ENCODE results near the gene ADAMTS16. TPM values are rescaled to one million over a fixed set of nuclear protein-coding genes. Genes with fewer than 3 reads are reported as not detected.

ADAMTS16 gene
- total RNA-seq, 1 experiment from 2014 or later, result not detected

GRCh38 chr5:5159282-5160103 lies 19.4 kb downstream of the ADAMTS16 start:
- no peak overlapping the region for H3K27ac ChIP-seq (ENCODE audit: low read length)
- no peaks in the 10 kb centered on the region for H4K20me1 ChIP-seq (ENCODE audit: insufficient read depth, low read depth, low read length)
- H3K4me3 ChIP-seq (ENCODE audit: low read length), result no peak overlapping the region
- H3K4me1 ChIP-seq (ENCODE audit: low read length), result no peaks in the 10 kb centered on the region
- no peaks in the 10 kb centered on the region for H3K27me3 ChIP-seq (ENCODE audit: low read length)
- H3K9me2 ChIP-seq (replicated peaks; ENCODE audit: insufficient read depth, low read length), result 0 out of 2 replicates have a peak, but pooled peaks cover 3% of the 10 kb centered on the region
- H3K4me2 ChIP-seq (ENCODE audit: low read depth, low read length, poor library complexity, severe bottlenecking), result no peak overlapping the region
- no peaks in the 10 kb centered on the region for H3K79me2 ChIP-seq (ENCODE audit: low read length)
- H3K9me3 ChIP-seq (ENCODE audit: low read length), result no peaks in the 10 kb centered on the region
- no peaks in the 10 kb centered on the region for H3K36me3 ChIP-seq (ENCODE audit: insufficient read depth, low read length)
- H3K9ac ChIP-seq (ENCODE audit: low read length), result no peak overlapping the region
- no peak overlapping the region for H2AFZ ChIP-seq (ENCODE audit: low read length)
- DNase-seq, result no peak

- H3K36me3 ChIP-seq (ENCODE audit: insufficient read depth, low read length), result no peaks in the 10 kb centered on the region
- no peak overlapping the region for H3K4me2 ChIP-seq (ENCODE audit: low read depth, low read length, poor library complexity, severe bottlenecking)
- H3K4me1 ChIP-seq (ENCODE audit: low read length), result no peaks in the 10 kb centered on the region
- no peaks in the 10 kb centered on the region for H3K9me3 ChIP-seq (ENCODE audit: low read length)
- no peak overlapping the region for H3K4me3 ChIP-seq (ENCODE audit: low read length)
- no peak overlapping the region for H2AFZ ChIP-seq (ENCODE audit: low read length)
- H3K27ac ChIP-seq (ENCODE audit: low read length), result no peak overlapping the region
- H3K79me2 ChIP-seq (ENCODE audit: low read length), result no peaks in the 10 kb centered on the region
- no peak for DNase-seq
- H3K27me3 ChIP-seq (ENCODE audit: low read length), result no peaks in the 10 kb centered on the region
- no peak overlapping the region for H3K9ac ChIP-seq (ENCODE audit: low read length)
- H4K20me1 ChIP-seq (ENCODE audit: insufficient read depth, low read depth, low read length), result no peaks in the 10 kb centered on the region
- no peaks in the 10 kb centered on the region for H3K9me2 ChIP-seq (replicated peaks; ENCODE audit: insufficient read depth, low read length)
Measured at GRCh38 chr5:5164163-5164562, 24.0 kb downstream of the ADAMTS16 start.

- H3K9me2 ChIP-seq (replicated peaks; ENCODE audit: insufficient read depth, low read length), result no peaks in the 10 kb centered on the region
- no peaks in the 10 kb centered on the region for H3K9me3 ChIP-seq (ENCODE audit: low read length)
Measured at GRCh38 chr5:5165541-5166002, 25.4 kb downstream of the ADAMTS16 start.

GRCh38 chr5:5169466-5169865 lies 29.3 kb downstream of the ADAMTS16 start:
- Histone ChIP-seq H3K9me2 (replicated peaks; ENCODE audit: insufficient read depth, low read length) (no peaks in the 10 kb centered on the region), H3K4me3 (ENCODE audit: low read length) (no peak overlapping the region), H3K36me3 (ENCODE audit: insufficient read depth, low read length) (no peaks in the 10 kb centered on the region), H3K9ac (ENCODE audit: low read length) (no peak overlapping the region), H2AFZ (ENCODE audit: low read length) (no peak overlapping the region), H3K4me1 (ENCODE audit: low read length) (no peaks in the 10 kb centered on the region), H4K20me1 (ENCODE audit: insufficient read depth, low read depth, low read length) (no peaks in the 10 kb centered on the region), H3K9me3 (ENCODE audit: low read length) (no peaks in the 10 kb centered on the region), H3K4me2 (ENCODE audit: low read depth, low read length, poor library complexity, severe bottlenecking) (no peak overlapping the region), H3K27ac (ENCODE audit: low read length) (no peak overlapping the region), H3K79me2 (ENCODE audit: low read length) (no peaks in the 10 kb centered on the region), H3K27me3 (ENCODE audit: low read length) (no peaks in the 10 kb centered on the region)
- DNase-seq, result no peak

More at GRCh38 chr5:5165541-5166002, 25.4 kb downstream of the ADAMTS16 start:
- Histone ChIP-seq H3K4me3 (ENCODE audit: low read length) (no peak overlapping the region), H2AFZ (ENCODE audit: low read length) (no peak overlapping the region), H3K4me1 (ENCODE audit: low read length) (no peaks in the 10 kb centered on the region), H3K27ac (ENCODE audit: low read length) (no peak overlapping the region), H3K79me2 (ENCODE audit: low read length) (no peaks in the 10 kb centered on the region), H3K27me3 (ENCODE audit: low read length) (no peaks in the 10 kb centered on the region), H4K20me1 (ENCODE audit: insufficient read depth, low read depth, low read length) (no peaks in the 10 kb centered on the region), H3K4me2 (ENCODE audit: low read depth, low read length, poor library complexity, severe bottlenecking) (no peak overlapping the region), H3K9ac (ENCODE audit: low read length) (no peak overlapping the region), H3K36me3 (ENCODE audit: insufficient read depth, low read length) (no peaks in the 10 kb centered on the region)
- no peak for DNase-seq

- H3K4me3 ChIP-seq (ENCODE audit: low read length), result no peak overlapping the region
- no peak for DNase-seq
- H3K9me3 ChIP-seq (ENCODE audit: low read length), result no peaks in the 10 kb centered on the region
- no peaks in the 10 kb centered on the region for H3K4me1 ChIP-seq (ENCODE audit: low read length)
- no peaks in the 10 kb centered on the region for H3K27me3 ChIP-seq (ENCODE audit: low read length)
- no peak overlapping the region for H3K9ac ChIP-seq (ENCODE audit: low read length)
- no peak overlapping the region for H3K27ac ChIP-seq (ENCODE audit: low read length)
- no peaks in the 10 kb centered on the region for H3K9me2 ChIP-seq (replicated peaks; ENCODE audit: insufficient read depth, low read length)
- H3K4me2 ChIP-seq (ENCODE audit: low read depth, low read length, poor library complexity, severe bottlenecking), result no peak overlapping the region
- H4K20me1 ChIP-seq (ENCODE audit: insufficient read depth, low read depth, low read length), result no peaks in the 10 kb centered on the region
- no peaks in the 10 kb centered on the region for H3K36me3 ChIP-seq (ENCODE audit: insufficient read depth, low read length)
- H3K79me2 ChIP-seq (ENCODE audit: low read length), result no peaks in the 10 kb centered on the region
- no peak overlapping the region for H2AFZ ChIP-seq (ENCODE audit: low read length)
Measured at GRCh38 chr5:5178136-5178535, 38.0 kb downstream of the ADAMTS16 start.

GRCh38 chr5:5178580-5178979 lies 38.5 kb downstream of the ADAMTS16 start:
- H3K4me2 ChIP-seq (ENCODE audit: low read depth, low read length, poor library complexity, severe bottlenecking), result no peak overlapping the region

GRCh38 chr5:5179079-5179478 lies 38.9 kb downstream of the ADAMTS16 start:
- Histone ChIP-seq H3K9me3 (ENCODE audit: low read length) (no peaks in the 10 kb centered on the region), H3K4me2 (ENCODE audit: low read depth, low read length, poor library complexity, severe bottlenecking) (no peak overlapping the region), H3K27ac (ENCODE audit: low read length) (no peak overlapping the region), H2AFZ (ENCODE audit: low read length) (no peak overlapping the region), H3K9ac (ENCODE audit: low read length) (no peak overlapping the region), H4K20me1 (ENCODE audit: insufficient read depth, low read depth, low read length) (no peaks in the 10 kb centered on the region), H3K27me3 (ENCODE audit: low read length) (no peaks in the 10 kb centered on the region), H3K36me3 (ENCODE audit: insufficient read depth, low read length) (no peaks in the 10 kb centered on the region), H3K4me1 (ENCODE audit: low read length) (no peaks in the 10 kb centered on the region), H3K9me2 (replicated peaks; ENCODE audit: insufficient read depth, low read length) (no peaks in the 10 kb centered on the region), H3K4me3 (ENCODE audit: low read length) (no peak overlapping the region), H3K79me2 (ENCODE audit: low read length) (no peaks in the 10 kb centered on the region)
- no peak for DNase-seq

More at GRCh38 chr5:5178580-5178979, 38.5 kb downstream of the ADAMTS16 start:
- Histone ChIP-seq H3K27me3 (ENCODE audit: low read length) (no peaks in the 10 kb centered on the region), H4K20me1 (ENCODE audit: insufficient read depth, low read depth, low read length) (no peaks in the 10 kb centered on the region), H3K36me3 (ENCODE audit: insufficient read depth, low read length) (no peaks in the 10 kb centered on the region), H3K4me1 (ENCODE audit: low read length) (no peaks in the 10 kb centered on the region), H3K9ac (ENCODE audit: low read length) (no peak overlapping the region), H2AFZ (ENCODE audit: low read length) (no peak overlapping the region), H3K79me2 (ENCODE audit: low read length) (no peaks in the 10 kb centered on the region), H3K9me2 (replicated peaks; ENCODE audit: insufficient read depth, low read length) (no peaks in the 10 kb centered on the region), H3K4me3 (ENCODE audit: low read length) (no peak overlapping the region), H3K9me3 (ENCODE audit: low read length) (no peaks in the 10 kb centered on the region), H3K27ac (ENCODE audit: low read length) (no peak overlapping the region)
- DNase-seq, result no peak

- no peak for DNase-seq
- Histone ChIP-seq H3K79me2 (ENCODE audit: low read length) (no peaks in the 10 kb centered on the region), H3K4me1 (ENCODE audit: low read length) (no peaks in the 10 kb centered on the region), H2AFZ (ENCODE audit: low read length) (no peak overlapping the region), H3K4me2 (ENCODE audit: low read depth, low read length, poor library complexity, severe bottlenecking) (no peak overlapping the region), H3K4me3 (ENCODE audit: low read length) (no peak overlapping the region), H3K9me3 (ENCODE audit: low read length) (no peaks in the 10 kb centered on the region), H3K27ac (ENCODE audit: low read length) (no peak overlapping the region), H3K27me3 (ENCODE audit: low read length) (no peaks in the 10 kb centered on the region), H3K9me2 (replicated peaks; ENCODE audit: insufficient read depth, low read length) (no peaks in the 10 kb centered on the region), H4K20me1 (ENCODE audit: insufficient read depth, low read depth, low read length) (no peaks in the 10 kb centered on the region), H3K9ac (ENCODE audit: low read length) (no peak overlapping the region), H3K36me3 (ENCODE audit: insufficient read depth, low read length) (no peaks in the 10 kb centered on the region)
Measured at GRCh38 chr5:5179597-5179996, 39.5 kb downstream of the ADAMTS16 start.
